HepG2 (cell line): ENCODE data around the gene SYS1. TPM values are rescaled to one million over a fixed set of nuclear protein-coding genes. Genes with fewer than 3 reads are reported as not detected.

Source experiments
- ARID5B ChIP-seq: IDR thresholded peaks from 2 replicates; pipeline ENCODE4 v1.4.0; 2020; ENCODE audit warnings: mild to moderate bottlenecking, missing genetic modification reagents
- E2F2 ChIP-seq: sonication (generic); formaldehyde crosslinking; IDR thresholded peaks from 2 replicates; pipeline ENCODE4 v1.4.0; 2020; ENCODE audit warnings: missing genetic modification reagents, borderline replicate concordance
- FIP1L1 ChIP-seq: fragments of 200-400 bp; formaldehyde crosslinking; IDR thresholded peaks from 2 replicates; pipeline ENCODE4 v1.6.1; 2018; ENCODE audit warnings: low read depth, mild to moderate bottlenecking, low read length, moderate library complexity, borderline replicate concordance; ENCODE audit not compliant: insufficient read depth
- MED1 ChIP-seq: sonication (generic); formaldehyde crosslinking; IDR thresholded peaks from 2 replicates; pipeline ENCODE4 v1.4.0; 2020; ENCODE audit warnings: missing genetic modification reagents
- NBN ChIP-seq: fragments of 450-650 bp; conservative IDR thresholded peaks from 2 replicates; pipeline ENCODE4 v1.6.1; 2017
- NFIC ChIP-seq: IDR thresholded peaks from 2 replicates; pipeline ENCODE4 v1.6.1; 2012; ENCODE audit warnings: mild to moderate bottlenecking, low read length, inconsistent platforms
- TOE1 ChIP-seq: sonication (generic); formaldehyde crosslinking; IDR thresholded peaks from 2 replicates; pipeline ENCODE4 v1.4.0; 2020; ENCODE audit warnings: mild to moderate bottlenecking, missing genetic modification reagents
- TRAFD1 ChIP-seq: sonication (generic); formaldehyde crosslinking; IDR thresholded peaks from 2 replicates; pipeline ENCODE4 v1.5.1; 2020; ENCODE audit warnings: missing genetic modification reagents, mild to moderate bottlenecking, borderline replicate concordance
- ZNF318 ChIP-seq: sonication (generic); formaldehyde crosslinking; IDR thresholded peaks from 2 replicates; pipeline ENCODE4 v1.4.0; 2020; ENCODE audit warnings: mild to moderate bottlenecking, missing genetic modification reagents
- ZNF660 ChIP-seq: sonication (generic); formaldehyde crosslinking; IDR thresholded peaks from 2 replicates; pipeline ENCODE4 v1.5.1; 2020; ENCODE audit warnings: mild to moderate bottlenecking, low read depth, missing genetic modification reagents, borderline replicate concordance
- polyA plus RNA-seq, 8 experiments: library from polyadenylated mRNA; depleted of rRNA in 3 of 8; stranded (reverse) in 7 of 8; unstranded in 1 of 8; fragments of >200 nt; fragmentation: Illumina TruSeq in 4 of 8; extraction: Trizol in 4 of 8; gene quantifications; 2 replicates each; pipeline versions ENCODE4 v1.2.1 to v1.2.3, GENCODE V29; 2011 to 2016; ENCODE audit warnings: low read depth in 4 of 8, missing spikeins in 1 of 8, mixed read lengths in 1 of 8; ENCODE audit not compliant: insufficient read depth in 1 of 8
- total RNA-seq, 5 experiments: library from RNA; depleted of rRNA; stranded (reverse); fragments of >200 nt; fragmentation: Illumina TruSeq; extraction: Trizol; gene quantifications; 2 replicates each; pipeline ENCODE4 v1.2.3, GENCODE V29; 2016; ENCODE audit warnings: low read depth in 1 of 5

SYS1 gene
- total and polyA plus RNA-seq, 2 of the 13 experiments (the other 11 are each of a cell fraction or from before 2014, with no cell fraction given): 38.3 to 65.6 TPM

- TF ChIP-seq ZNF318 (CRISPR knock-in tag) (no peak), TRAFD1 (CRISPR knock-in tag) (0 out of 2 replicates have a peak, but pooled peaks have one; percentile 87), ARID5B (CRISPR knock-in tag) (peak; percentile 73), E2F2 (CRISPR knock-in tag) (peak; percentile 42; the same call in 1 of the 2 replicates), FIP1L1 (peak; percentile 79; the same call in 1 of the 2 replicates), NBN (no peak), MED1 (peak; percentile 53; the same call in 1 of the 2 replicates), TOE1 (CRISPR knock-in tag) (peak; percentile 66; the same call in 1 of the 2 replicates), ZNF660 (CRISPR knock-in tag) (no peak), NFIC (0 out of 2 replicates have a peak, but pooled peaks have one; percentile 69)
These were observed 53.1 kb downstream of the SYS1 start, which contains the start of gene PIGT (continued) for GRCh38 chr20:45415822-45416637.
